T-helper 22 cell (primary cell): ENCODE results near the gene AZU1.
"Not testable (repeated sequence)": the region's sequence is repeated elsewhere in the genome, so short reads cannot be mapped to it uniquely, and the experiment has no call there.

ENCODE experiments used
- DNase-seq: peaks from one replicate; pipeline ENCODE4 v3.0.0-alpha.2; 2020; ENCODE audit warnings: low read depth

Gene AZU1

DNA sequence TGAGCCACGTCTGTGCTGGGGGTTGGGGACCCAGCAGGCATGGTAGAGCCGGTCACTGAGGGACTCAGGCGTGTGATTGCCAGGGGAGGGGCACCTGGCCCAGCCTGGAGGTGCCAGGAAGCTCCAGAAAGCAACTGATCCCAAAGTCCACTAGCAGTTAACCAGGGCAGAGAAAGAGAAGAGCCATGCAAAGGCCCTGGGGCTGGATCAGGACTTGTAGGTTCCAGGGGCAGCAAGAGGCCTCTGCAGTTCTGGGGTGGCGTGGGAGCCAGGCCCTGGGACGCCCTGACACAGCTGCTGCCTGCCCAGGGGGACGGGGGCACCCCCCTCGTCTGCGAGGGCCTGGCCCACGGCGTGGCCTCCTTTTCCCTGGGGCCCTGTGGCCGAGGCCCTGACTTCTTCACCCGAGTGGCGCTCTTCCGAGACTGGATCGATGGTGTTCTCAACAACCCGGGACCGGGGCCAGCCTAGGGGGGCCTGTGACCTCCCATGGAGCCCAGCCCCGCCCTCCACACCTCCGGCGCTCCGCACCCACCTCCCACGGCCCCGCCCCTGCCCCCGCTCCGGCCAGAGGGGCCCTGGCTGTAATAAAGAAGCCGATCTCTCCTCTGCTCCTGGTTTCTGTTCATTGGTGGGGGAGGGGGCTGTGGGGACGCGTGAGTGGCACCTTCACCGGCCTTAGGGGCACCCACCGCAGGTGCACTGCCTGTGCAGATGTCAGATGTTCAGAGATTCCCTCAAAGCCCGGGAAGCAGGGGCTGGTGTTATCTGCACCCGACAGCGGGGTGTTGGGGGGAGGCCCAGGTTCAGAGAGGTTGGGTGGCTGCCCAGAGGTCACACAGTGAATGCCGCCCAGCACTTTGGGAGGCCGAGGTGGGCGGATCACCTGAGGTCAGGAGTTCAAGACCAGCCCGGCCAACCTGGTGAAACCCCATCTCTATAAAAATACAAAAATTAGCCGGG, 4.1 kb downstream of the AZU1 start:
- no peak for DNase-seq

DNA sequence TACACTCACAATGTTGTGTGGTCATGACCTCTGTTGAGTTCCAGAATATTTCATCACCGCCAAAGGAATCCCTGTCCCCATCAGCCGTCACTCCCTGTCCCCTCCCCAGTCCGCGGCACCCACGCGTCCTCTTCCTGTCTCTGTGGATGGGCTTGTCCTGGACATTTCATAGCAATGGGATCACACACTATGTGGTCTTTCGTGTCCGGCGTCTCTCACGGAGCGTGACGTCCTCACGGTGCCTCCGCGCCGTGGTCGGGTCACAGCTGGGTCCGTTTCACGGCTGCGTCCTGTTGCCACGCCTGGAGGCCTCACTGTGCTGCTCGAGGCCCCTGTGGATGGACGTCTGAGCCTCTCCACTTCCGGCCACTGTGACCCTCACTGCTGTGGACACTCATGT, 6.6 kb downstream of the AZU1 start:
- DNase-seq: no peak

DNA sequence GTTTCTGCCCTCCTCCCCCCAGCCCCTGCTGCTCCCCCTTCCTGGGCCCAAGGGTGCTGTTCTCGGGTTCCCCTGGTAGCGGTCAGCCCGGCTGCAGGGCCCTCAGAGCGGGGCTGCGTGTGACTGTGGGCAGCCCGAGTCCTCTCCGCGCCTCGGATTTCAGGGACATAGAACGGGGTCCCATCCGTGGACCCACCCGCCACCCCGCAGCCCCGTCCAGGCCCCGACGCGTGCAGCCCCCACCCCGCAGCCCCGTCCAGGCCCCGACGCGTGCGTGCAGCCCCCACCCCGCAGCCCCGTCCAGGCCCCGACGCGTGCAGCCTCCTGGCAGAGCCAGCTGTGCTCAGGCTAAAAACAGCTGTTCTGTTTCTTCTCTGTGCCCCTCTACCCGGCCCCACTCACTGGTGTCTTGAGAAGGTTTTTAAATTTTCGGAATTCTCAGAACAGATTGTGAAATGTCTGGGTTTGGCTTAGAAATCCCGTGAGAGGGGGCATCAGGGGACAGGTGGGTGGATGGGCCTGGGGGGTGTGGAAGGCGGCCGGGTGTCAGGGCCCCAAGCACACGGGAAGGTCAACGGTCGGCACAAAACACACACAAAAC, 7.7 kb downstream of the AZU1 start:
- DNase-seq: no peak

DNA sequence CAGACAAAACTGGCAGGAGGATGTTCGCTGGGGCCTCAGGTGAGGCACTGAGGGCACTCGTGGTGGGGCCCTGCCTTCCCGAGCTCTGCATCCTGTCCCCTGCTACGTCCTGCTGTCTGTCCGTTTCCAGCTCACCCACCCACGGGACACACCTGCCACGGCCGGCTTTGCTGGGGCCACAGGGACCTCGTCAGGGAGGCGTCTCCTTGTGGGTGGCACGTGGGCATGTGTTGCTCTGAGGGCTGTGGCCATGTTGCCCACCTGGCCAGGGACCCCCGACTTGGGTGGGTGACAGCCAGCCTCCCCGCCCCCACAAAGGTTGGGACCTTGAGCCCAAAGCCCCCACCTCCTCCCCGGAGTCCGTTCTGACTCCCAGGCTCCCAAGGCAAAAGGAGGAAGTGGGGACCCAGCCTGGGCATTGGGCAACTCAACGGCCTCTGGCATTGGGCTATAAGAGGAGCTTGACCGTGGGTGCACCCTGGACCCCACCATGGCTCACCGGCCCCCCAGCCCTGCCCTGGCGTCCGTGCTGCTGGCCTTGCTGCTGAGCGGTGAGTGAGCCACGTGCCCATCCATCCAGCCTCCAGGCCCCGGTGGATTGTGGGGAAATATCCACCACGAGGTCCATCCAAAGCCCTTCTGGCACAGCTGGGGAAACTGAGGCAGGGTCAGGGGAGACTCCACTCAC, 13.0 kb downstream of the AZU1 start, which contains the start of gene PRTN3:
Gene PRTN3 (plus strand): TSS at position 481 of the 688 bp plus-strand sequence. CDS start 10 bp downstream, at position 491.
- no peak for DNase-seq

DNA sequence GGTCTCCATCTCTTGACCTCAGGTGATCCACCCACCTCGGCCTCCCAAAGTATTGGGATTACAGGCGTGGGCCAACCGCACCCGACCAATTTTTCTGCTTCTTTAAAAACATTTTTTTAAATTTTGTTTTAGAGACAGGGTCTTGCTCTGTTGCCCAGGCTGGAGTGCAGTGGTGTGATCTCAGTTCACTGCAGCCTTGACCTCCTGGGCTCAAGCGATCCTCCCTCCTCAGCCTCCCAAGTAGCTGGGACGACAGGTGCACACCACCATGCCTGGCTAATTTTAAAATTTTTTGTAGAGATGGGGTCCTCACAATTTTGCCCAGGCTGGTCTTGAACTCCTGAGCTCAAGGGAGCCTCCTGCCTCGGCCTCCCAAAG, 15.2 kb downstream of the AZU1 start:
- DNase-seq: not testable (repeated sequence)

DNA sequence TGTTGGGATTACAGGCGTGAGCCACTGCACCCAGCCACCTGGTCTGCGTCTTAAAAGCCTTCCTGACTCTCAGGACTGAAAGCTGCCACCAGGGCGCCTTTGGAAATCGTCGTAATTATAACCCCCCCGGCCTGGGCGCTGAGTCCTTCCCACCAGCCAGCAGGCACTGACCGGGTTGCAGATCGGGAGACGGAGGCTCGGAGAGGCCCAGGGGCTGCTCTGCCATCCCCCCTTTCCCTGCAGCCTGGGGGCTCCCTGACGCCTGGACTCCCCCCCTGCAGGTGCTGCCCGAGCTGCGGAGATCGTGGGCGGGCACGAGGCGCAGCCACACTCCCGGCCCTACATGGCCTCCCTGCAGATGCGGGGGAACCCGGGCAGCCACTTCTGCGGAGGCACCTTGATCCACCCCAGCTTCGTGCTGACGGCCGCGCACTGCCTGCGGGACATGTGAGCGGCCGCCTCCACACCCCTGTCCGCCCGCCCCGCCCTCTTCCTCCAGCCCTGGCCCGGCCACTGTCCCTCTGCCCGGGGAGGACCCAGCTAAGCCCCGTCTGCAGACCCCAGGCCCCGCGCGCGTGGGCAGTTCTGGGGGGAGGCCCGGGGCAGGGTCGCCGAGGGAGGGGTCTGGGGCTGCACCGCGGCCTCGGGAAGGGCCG, 15.7 kb downstream of the AZU1 start:
- no peak for DNase-seq

DNA sequence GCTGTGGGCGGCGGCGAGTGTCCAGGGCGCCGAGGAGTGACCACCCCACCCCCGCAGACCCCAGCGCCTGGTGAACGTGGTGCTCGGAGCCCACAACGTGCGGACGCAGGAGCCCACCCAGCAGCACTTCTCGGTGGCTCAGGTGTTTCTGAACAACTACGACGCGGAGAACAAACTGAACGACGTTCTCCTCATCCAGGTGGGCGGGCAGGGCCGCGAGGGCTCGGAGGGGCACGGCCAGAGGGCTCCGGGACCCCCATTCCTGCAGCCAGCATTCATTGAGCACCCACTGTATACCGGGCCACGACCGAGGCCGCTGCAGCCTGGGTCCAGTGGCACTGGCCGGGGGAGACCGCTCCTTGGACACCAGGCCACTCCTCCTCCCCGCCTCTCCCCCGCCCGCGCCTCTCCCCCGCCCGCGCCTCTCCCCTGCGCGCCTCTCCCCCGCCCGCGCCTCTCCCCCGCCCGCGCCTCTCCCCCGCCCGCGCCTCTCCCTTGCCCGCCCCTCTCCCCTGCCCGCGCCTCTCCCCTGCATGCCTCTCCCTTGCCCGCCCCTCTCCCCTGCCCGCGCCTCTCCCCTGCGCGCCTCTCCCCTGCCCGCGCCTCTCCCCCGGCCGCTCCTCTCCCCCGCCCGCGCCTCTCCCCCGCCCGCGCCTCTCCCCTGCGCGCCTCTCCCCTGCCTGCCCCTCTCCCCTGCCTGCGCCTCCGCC, 16.4 kb downstream of the AZU1 start:
- no peak for DNase-seq

DNA sequence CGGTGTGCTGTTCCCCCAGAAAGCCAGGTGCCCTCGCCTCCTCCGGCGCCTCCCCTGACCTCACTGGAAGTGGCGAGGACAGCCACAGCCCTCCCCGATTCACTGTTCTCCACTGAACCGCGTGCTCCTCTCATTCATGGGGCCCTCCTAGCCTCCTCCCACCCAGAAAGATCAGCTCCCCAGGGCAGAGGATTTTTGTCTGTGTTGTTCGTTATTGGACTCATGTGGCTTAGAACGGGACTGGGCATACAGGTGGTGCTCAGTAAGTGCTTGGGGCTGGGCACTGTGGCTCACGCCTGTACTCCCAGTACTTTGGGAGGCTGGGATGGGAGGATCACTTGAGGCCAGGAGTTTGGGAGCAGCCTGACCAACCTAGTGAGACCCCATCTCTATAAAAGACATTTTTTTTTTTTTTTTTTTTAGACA, 16.9 kb downstream of the AZU1 start:
- DNase-seq: no peak

DNA sequence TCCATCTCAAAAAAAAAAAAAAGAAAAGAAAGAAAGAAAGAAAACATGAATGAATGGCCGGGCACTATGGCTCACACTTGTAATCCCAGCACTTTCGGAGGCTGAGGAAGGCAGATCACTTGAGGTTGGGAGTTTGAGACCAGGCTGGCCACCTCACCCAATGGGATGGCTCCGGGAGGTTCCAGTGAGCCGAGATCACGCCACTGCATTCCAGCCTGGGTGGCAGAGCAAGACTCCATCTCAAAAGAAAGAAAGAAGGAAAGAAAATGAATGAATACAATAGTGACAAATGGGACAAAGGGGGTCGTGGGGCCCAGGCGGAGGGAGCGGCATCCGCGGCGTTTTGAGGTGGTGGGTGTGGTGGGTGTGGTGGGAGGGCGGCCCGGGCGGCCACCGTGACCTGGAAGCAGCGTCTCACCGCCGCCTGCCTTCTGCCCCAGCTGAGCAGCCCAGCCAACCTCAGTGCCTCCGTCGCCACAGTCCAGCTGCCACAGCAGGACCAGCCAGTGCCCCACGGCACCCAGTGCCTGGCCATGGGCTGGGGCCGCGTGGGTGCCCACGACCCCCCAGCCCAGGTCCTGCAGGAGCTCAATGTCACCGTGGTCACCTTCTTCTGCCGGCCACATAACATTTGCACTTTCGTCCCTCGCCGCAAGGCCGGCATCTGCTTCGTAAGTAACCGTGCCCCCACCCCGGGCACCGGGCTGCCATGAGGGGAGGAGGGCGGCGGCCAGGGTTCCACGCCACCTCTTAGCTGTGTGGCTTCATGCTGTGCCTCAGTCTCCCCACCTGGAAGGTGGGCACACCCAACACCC, 18.3 kb downstream of the AZU1 start:
- DNase-seq: no peak

DNA sequence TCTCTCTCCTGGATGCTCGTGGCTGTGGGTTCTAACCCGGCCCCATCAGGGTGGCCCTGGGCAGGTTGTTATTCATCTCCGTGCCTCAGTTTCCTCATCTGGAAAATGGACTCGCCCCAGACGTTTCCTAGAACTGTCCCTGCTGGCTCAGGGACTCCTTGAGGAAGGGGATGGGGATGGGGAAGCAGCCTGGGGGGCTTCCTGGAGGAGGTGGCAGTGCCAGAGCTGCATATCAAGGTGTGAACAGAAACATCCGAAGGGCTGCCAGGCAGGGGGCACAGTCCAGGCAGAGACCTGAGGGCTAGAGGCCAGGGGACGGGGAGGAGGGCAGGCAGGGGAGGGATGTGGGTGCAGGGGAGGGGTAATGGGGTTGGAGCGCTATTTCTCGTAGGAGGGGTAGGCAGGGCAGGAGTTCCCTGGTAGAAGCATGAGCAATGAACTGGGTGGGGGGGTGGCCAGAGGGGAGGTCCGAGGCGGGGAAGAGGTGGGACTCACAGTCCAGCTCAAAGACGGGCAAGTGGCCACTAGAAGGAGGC, 20.8 kb downstream of the AZU1 start:
- DNase-seq: no peak

DNA sequence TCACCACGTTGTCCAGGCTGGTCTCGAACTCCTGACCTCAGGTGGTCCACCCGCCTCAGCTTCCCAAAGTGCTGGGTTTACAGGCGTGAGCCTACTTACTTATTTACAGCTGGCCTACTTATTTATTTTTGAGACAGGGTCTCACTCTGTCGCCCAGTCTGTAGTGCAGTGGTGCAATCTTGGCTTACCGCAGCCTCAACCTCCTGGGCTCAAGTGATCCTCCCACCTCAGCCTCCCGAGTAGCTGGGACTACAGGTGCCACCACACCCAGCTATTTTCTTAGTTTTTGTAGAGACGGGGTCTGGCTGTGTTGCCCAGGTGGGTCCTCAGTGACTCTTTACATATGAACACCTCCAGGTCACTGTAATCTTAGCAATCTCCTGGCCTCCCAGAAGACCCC, 21.6 kb downstream of the AZU1 start:
- not testable (repeated sequence) for DNase-seq

DNA sequence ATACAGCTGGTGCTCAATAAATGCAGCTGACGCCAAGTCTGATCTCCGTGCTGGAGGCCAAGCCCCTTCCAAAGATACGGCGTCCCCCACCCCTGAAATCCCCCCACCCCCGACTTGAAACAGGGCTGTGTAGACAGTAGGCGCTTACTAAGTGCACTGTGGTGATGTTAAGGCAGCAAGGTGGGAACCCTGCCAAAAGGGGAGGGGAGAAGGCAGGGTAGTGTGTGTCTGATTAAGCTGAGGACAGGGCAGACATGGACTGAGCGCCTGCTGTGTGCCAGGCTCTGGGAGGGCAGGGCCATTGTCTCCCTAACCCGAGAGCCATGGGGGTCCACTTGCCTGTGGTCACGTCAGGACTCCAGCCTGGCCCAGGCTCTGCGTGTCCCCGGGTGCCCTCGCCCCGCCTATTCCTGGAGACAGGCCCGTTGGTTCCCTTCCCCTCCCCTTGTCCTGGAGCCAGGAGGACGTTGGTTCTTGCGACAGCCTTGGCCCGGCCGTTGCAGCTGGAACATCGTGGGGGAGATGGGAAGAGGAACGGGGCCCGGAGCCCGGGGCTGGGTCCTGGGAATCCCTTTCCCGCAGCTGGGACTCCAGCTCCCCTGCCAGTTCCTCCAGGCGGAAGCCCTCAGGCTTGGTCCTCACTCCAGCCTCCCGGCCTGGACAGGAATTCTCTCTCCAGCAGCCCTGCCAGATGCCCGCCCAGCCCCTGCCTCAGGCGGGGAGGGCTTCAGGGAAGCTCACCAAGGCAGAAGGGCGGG, 22.8 kb downstream of the AZU1 start:
- no peak for DNase-seq

DNA sequence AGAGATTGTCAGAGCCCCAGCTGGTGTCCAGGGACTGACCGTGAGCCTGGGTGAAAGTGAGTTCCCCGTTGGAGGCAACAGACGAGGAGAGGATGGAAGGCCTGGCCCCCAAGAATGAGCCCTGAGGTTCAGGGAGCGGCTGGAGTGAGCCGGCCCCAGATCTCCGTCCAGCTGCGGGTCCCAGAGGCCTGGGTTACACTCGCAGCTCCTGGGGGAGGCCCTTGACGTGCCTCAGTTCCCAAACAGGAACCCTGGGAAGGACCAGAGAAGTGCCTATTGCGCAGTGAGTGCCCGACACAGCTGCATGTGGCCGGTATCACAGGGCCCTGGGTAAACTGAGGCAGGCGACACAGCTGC, 23.3 kb downstream of the AZU1 start:
- no peak for DNase-seq

DNA sequence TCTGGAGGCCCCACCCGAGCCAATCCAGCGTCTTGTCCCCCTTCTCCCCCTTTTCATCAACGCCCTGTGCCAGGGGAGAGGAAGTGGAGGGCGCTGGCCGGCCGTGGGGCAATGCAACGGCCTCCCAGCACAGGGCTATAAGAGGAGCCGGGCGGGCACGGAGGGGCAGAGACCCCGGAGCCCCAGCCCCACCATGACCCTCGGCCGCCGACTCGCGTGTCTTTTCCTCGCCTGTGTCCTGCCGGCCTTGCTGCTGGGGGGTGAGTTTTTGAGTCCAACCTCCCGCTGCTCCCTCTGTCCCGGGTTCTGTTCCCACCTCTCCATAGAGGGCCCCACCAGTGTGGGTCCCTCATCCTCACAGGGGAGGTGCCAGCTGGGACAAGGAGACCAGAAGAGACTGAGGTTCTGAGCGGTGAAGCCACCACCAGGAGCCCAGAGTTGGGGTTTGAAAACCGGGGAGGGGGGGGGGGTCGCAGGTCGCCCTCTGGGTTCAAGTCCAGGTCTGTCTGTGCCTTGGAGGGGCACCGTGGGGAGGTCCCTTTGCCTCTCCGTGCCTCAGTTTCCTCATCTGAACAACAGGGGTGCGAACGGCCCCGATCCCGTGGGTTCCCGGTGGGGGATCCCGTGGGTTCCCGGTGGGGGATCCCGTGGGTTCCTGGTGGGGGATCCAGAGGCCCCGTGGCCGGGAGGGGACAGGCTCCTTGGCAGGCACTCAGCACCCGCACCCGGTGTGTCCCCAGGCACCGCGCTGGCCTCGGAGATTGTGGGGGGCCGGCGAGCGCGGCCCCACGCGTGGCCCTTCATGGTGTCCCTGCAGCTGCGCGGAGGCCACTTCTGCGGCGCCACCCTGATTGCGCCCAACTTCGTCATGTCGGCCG, 24.7 kb downstream of the AZU1 start, which contains the start of gene ELANE:
Gene ELANE (plus strand): TSS at position 168 of the 878 bp plus-strand sequence. CDS start 26 bp downstream, at position 194.
- DNase-seq: no peak

DNA sequence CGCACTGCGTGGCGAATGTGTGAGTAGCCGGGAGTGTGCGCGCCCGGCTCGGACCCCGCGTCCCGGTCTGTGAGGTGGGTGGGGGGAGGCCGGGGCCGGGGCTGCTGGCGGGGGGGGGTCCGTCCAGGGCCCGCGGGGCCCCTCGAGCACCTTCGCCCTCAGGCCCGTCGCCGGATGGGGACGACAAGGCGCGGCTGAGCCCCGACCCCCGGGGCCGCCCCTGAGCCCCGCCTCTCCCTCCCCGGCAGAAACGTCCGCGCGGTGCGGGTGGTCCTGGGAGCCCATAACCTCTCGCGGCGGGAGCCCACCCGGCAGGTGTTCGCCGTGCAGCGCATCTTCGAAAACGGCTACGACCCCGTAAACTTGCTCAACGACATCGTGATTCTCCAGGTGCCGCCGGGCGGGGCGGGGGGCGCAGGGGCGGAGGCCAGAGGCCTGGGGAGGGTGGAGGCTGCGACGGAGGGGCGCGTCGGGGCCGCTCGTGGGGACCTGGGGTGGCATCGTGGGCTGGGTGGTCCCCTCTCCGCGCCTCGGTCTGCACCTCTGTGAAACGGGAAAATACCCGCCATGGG, 25.5 kb downstream of the AZU1 start:
- no peak for DNase-seq

DNA sequence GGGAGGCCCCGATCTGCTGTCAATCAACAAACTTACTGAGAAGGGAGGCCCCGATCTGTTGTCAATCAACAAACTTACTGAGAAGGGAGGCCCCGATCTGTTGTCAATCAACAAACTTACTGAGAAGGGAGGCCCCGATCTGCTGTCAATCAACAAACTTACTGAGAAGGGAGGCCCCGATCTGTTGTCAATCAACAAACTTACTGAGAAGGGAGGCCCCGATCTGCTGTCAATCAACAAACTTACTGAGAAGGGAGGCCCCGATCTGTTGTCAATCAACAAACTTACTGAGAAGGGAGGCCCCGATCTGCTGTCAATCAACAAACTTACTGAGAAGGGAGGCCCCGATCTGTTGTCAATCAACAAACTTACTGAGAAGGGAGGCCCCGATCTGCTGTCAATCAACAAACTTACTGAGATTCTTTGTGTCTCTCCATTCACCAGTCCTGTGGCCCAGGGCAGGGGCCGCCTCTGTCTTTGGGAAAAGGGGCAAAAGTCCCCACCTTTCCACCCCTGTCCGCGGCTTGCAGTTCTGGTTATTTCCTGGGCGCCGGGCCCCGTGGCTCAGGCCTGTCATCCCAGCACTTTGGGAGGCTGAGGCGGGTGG, 26.1 kb downstream of the AZU1 start:
- DNase-seq: not testable (repeated sequence)

DNA sequence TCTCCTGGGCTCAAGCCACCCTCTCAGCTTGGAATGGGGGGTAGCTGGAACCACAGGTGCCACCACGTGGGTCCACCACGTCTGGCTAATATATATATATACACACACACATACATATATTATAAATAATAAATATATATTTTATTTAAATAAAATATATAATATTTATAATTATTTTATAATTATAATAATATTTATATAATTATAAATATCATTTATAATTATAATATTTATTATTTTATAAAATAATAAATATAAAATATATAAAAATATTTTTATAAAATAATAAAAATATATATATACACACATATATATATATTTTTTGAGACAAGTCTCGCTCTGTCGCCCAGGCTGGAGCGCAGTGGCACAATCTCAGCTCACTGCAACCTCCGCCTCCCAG, 26.9 kb downstream of the AZU1 start:
- no peak for DNase-seq

DNA sequence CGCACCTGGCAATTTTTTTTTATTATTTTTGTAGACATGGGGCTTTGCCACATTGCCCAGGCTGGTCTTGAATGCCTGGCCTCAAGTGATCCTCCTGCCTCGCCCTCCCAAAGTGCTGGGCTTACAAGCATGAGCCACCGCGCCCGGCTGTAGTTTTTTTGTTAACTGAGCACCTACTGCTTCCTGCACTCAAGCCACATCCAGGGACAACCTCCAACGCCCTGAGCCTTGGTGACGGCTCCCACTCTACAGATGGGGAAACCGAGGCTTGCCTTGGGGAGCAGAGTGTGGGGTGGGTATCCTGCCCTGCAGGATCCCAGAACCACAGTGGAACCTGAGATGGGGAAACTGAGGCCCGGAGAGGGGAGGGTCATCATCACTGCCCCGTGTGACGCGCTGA, 27.5 kb downstream of the AZU1 start:
- no peak for DNase-seq
